Suprapubic skin (tissue), 4 donors: Measurements from ENCODE around the gene TMA7B. TPM values are rescaled to one million over a fixed set of nuclear protein-coding genes. Genes with fewer than 3 reads are reported as not detected.

Source experiments
- DNase-seq, 2 donors: peaks; one replicate each; pipeline ENCODE4 v3.0.0-alpha.2; 2019; ENCODE audit warnings: low spot score in 2 of 2
- H3K27ac ChIP-seq: fragments of 200-600 bp; sonication (generic); one replicate; pipeline ENCODE4 v1.5.1; 2019
- H3K27me3 ChIP-seq: fragments of 200-600 bp; sonication (generic); one replicate; pipeline ENCODE4 v1.5.1; 2019
- H3K36me3 ChIP-seq: fragments of 200-600 bp; sonication (generic); one replicate; pipeline ENCODE4 v1.5.1; 2019
- H3K4me1 ChIP-seq: fragments of 200-600 bp; sonication (generic); one replicate; pipeline ENCODE4 v1.5.1; 2019
- H3K4me3 ChIP-seq: fragments of 200-600 bp; sonication (generic); one replicate; pipeline ENCODE4 v1.5.1; 2019; ENCODE audit warnings: mild to moderate bottlenecking
- H3K9me3 ChIP-seq: fragments of 200-600 bp; sonication (generic); one replicate; pipeline ENCODE4 v1.5.1; 2019
- CTCF ChIP-seq, 2 donors: fragments of 200-600 bp in 1 of 2; fragments of 450-650 bp in 1 of 2; sonication (generic) in 1 of 2; IDR thresholded peaks; one replicate each; pipeline ENCODE4 v1.5.1; 2016 to 2019; ENCODE audit warnings: antibody characterized with exemption in 2 of 2, mild to moderate bottlenecking in 1 of 2, moderate library complexity in 1 of 2
- EP300 ChIP-seq: sonication (generic); formaldehyde crosslinking; IDR thresholded peaks from one replicate; pipeline ENCODE4 v1.6.1; 2017; ENCODE audit warnings: antibody characterized with exemption
- POLR2A ChIP-seq, 2 donors: fragments of 450-650 bp; IDR thresholded peaks; one replicate each; pipeline ENCODE4 v1.6.1; 2017; ENCODE audit warnings: antibody characterized with exemption in 2 of 2, mild to moderate bottlenecking in 2 of 2, moderate library complexity in 2 of 2
- POLR2AphosphoS5 ChIP-seq, 3 donors: sonication (generic); formaldehyde crosslinking; IDR thresholded peaks; one replicate each; pipeline ENCODE4 v1.6.1; 2017; ENCODE audit warnings: antibody characterized with exemption in 3 of 3
- WGBS: methylation state at CpG from one replicate; pipeline ENCODE4 v1.1.5; 2018; 5-methylcytosine and 5-hydroxymethylcytosine counted together
- total RNA-seq, 4 donors: library from RNA; depleted of rRNA; stranded (reverse); fragments of >200 nt; gene quantifications; one replicate each; pipeline ENCODE4 v1.1.0, GENCODE V29; 2016

TMA7B gene
- total RNA-seq, 4 donors from 2014 or later = 0.76 to 1.4 TPM; not detected in 2

- Histone ChIP-seq H3K27me3 (peaks cover 25% of the 10 kb centered on the region), H3K27ac (no peak overlapping the region), H3K36me3 (no peaks in the 10 kb centered on the region), H3K9me3 (no peaks in the 10 kb centered on the region), H3K4me3 (peak overlapping the region; percentile 8), H3K4me1 (peaks cover 32% of the 10 kb centered on the region)
- 56% methylated on average over 5 of the region's 5 CpGs for WGBS
- no peak for DNase-seq
- no peak for TF ChIP-seq EP300
- TF ChIP-seq POLR2A (IDR thresholded peaks at IDR 0.05) = no peak
- TF ChIP-seq CTCF (IDR thresholded peaks at IDR 0.05) = no peak
- no peak for TF ChIP-seq POLR2AphosphoS5 (IDR thresholded peaks at IDR 0.05)
Measured at GRCh38 chr22:39926753-39927152, 33.4 kb upstream of the TMA7B start.

- Histone ChIP-seq H3K4me3 (no peak overlapping the region), H3K9me3 (no peaks in the 10 kb centered on the region), H3K4me1 (peaks cover 35% of the 10 kb centered on the region), H3K27ac (no peak overlapping the region), H3K36me3 (no peaks in the 10 kb centered on the region), H3K27me3 (peaks cover 25% of the 10 kb centered on the region)
- DNase-seq = no peak
- WGBS = 71% methylated on average over 7 of the region's 7 CpGs
- TF ChIP-seq POLR2A (IDR thresholded peaks at IDR 0.05) (no peak), POLR2AphosphoS5 (IDR thresholded peaks at IDR 0.05) (no peak), EP300 (no peak), CTCF (IDR thresholded peaks at IDR 0.05) (no peak)
Measured at GRCh38 chr22:39927544-39927943, 32.7 kb upstream of the TMA7B start.

GRCh38 chr22:39928536-39929520 is 31.4 kb upstream of the TMA7B start:
- H3K36me3 ChIP-seq = no peaks in the 10 kb centered on the region
- H3K9me3 ChIP-seq = no peaks in the 10 kb centered on the region
- H3K4me1 ChIP-seq = peaks cover 35% of the 10 kb centered on the region
- WGBS = 35% methylated on average over 4 of the region's 4 CpGs
- no peak for DNase-seq
- no peak overlapping the region for H3K4me3 ChIP-seq
- no peak overlapping the region for H3K27ac ChIP-seq
- peaks cover 25% of the 10 kb centered on the region for H3K27me3 ChIP-seq
- TF ChIP-seq POLR2AphosphoS5 (IDR thresholded peaks at IDR 0.05) (no peak), EP300 (no peak), CTCF (IDR thresholded peaks at IDR 0.05) (no peak), POLR2A (IDR thresholded peaks at IDR 0.05) (no peak)

- Histone ChIP-seq H3K27ac (no peak overlapping the region), H3K4me1 (peaks cover 23% of the 10 kb centered on the region), H3K9me3 (no peaks in the 10 kb centered on the region), H3K27me3 (peaks cover 7% of the 10 kb centered on the region), H3K36me3 (no peaks in the 10 kb centered on the region), H3K4me3 (no peak overlapping the region)
- no peak for DNase-seq
- TF ChIP-seq CTCF (IDR thresholded peaks at IDR 0.05) = no peak
- no peak for TF ChIP-seq EP300
- TF ChIP-seq POLR2A (IDR thresholded peaks at IDR 0.05) = no peak
- TF ChIP-seq POLR2AphosphoS5 (IDR thresholded peaks at IDR 0.05) = no peak
- WGBS = 40% methylated on average over 2 of the region's 2 CpGs
Measured at GRCh38 chr22:39931251-39931650, 28.9 kb upstream of the TMA7B start.

- WGBS = 80% methylated on average over 2 of the region's 2 CpGs
Measured at GRCh38 chr22:39932166-39932565, 28.0 kb upstream of the TMA7B start.

More at GRCh38 chr22:39932166-39932565, 28.0 kb upstream of the TMA7B start:
- H3K4me1 ChIP-seq = peaks cover 23% of the 10 kb centered on the region
- H3K4me3 ChIP-seq = no peak overlapping the region
- no peak for DNase-seq
- peaks cover 7% of the 10 kb centered on the region for H3K27me3 ChIP-seq
- no peaks in the 10 kb centered on the region for H3K9me3 ChIP-seq
- no peaks in the 10 kb centered on the region for H3K36me3 ChIP-seq
- TF ChIP-seq CTCF (IDR thresholded peaks at IDR 0.05) (no peak), EP300 (no peak), POLR2AphosphoS5 (IDR thresholded peaks at IDR 0.05) (no peak), POLR2A (IDR thresholded peaks at IDR 0.05) (no peak)
- no peak overlapping the region for H3K27ac ChIP-seq
